ENCODE data around the gene ZNF500.
A peak's percentile ranks its signal among the peaks of the same experiment; 100 is the strongest.
"Not testable (repeated sequence)": the region's sequence is repeated elsewhere in the genome, so short reads cannot be mapped to it uniquely, and the experiment has no call there.

The ZNF500 gene

GRCh38 chr16:4738370-4738769, 28.6 kb downstream of the ZNF500 start:
- DNase-seq: not testable (repeated sequence)

- no peak for DNase-seq
Observed at GRCh38 chr16:4737545-4737944, 29.4 kb downstream of the ZNF500 start.

- DNase-seq: no peak
Observed at GRCh38 chr16:4736546-4736945, 30.4 kb downstream of the ZNF500 start.

GRCh38 chr16:4734730-4735535, 32.0 kb downstream of the ZNF500 start:
- DNase-seq: peak; percentile 98

DNA sequence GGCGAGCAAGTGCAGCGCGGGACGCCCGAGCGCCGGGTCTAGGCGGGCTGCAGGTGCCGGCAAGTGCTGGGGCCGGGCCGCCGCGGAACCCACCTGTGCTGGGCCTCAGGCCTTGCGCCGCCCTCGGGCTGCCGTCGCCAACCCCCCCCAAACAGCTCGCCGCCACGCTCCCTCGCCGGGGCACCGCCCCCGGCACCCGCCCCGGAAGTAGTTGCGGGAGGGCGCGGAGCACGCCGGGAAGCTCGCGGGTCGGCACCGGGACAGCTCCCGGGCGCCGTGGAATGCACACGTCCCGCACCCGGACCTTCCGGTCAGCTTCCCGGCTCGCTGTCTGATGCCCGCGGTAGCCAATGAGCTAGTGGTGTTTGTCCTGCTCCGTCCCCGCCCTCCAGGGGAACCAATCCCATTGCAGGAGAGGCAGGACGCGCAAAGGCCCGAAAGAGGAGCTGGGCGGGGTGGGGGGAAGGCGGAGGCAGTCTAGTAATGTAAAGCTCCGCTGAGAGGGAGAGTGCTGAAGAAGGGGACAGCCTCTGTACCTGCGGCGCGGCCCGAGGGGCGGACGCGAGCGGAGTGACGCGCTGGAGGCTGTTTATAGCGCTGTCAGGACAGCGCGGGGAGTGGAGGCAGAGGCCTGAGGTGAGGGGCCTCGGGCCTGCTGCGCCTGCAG, 32.8 kb downstream of the ZNF500 start, which contains the start of the genes ANKS3 and DNAAF8:
Gene ANKS3, minus strand, starts transcription at position 209 of the 667 bp plus-strand sequence. CDS start 4,122 bp downstream, outside the sequence.
Gene DNAAF8, plus strand, starts transcription at position 475 of the 667 bp plus-strand sequence. CDS start 1,978 bp downstream, outside the sequence.
- DNase-seq: peak; percentile 83

DNA sequence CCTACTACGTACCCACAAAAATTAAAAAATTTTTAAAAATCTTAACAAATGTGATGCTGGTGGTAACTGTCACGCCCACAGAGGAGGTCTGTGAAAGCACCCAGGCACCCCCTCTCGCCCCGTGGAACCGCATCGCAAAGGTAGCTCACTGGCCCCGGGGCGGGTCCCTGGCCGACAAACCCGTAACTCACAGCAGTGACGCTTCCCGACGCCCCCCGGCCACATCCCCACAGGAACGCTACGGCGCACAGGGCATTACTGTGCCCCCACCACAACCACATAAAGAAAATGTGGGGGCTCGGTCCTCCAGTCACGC, 33.3 kb downstream of the ZNF500 start:
- peak; percentile 40 for DNase-seq

DNA sequence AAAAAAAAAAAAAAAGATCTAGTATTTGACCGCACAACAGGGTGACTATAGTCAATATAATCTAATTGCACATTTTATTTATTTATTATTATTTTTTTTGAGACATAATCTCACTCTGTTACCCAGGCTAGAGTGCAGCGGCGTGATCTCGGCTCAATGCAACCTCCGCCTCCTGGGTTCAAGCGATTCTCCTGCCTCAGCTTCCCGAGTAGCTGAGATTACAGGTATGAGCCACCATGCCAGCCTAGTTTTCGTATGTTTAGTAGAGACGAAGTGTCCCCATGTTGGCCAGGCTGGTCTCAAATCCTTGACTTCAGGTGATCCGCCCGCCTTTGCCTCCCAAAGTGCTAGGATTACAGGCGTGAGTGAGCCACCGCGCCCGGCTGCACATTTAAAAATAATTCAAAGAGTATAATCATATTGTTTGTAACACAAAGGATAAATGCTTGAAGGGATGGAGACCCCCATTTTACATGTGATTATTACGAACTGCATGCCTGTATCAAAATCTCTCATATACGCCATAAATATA, 33.7 kb downstream of the ZNF500 start:
- no peak for DNase-seq

DNA sequence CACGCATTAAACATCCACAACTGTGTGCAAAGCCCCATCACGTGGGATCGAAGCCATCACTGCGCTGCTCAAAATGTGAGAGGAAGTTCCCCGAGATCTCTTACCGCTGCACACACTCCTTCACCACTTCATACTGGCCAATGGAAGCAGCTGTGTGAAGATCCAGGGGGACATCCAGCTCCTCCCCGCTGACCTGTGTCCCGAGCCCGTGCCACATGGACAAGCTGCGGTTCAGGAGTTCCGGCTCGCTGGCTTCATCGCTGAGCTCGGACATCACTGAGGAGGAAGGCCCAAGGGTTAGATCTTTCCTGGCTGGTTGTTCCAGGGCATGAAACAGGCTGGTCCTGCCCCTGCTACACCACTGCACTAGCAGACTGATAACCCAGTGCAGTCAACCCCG, 37.1 kb downstream of the ZNF500 start:
- DNase-seq: no peak

DNA sequence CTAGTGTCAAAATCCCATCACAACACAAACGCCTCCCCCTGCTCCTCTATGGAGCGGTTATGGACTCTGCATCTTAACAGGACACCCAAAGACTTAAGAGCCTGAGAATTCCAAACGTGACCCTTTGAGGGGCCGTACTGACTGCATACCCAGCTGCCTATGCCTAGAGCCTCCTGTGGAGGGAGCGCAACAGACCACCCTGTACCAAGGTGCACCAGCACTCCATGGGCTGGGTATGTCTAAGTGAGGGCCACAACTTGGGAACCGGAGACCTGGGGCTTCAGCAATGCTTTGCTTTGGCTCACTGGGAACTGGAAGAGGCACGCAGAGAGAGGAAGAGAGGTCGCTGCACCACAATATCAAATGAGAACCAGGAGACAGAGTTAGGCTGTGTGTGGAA, 38.3 kb downstream of the ZNF500 start:
- DNase-seq: no peak

DNA sequence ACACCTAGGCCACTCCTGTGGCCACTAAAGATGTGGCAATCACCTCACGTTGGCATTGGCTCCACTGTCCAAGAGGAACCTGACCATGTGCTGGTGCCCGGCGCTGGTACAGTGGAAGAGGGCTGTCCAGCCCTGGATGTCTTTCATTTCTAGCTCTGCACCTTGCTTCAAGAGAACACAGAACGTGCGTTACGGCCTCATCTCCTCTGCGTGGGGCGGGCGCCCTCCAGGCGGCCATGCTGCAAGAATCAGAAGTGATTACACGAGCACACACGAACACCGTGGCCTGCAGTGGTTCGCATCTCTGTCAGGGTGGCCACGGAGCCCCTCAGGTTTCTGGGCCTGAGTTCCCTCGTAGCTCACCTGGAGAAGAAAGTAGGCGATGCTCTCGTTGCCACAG, 40.3 kb downstream of the ZNF500 start:
- no peak for DNase-seq

DNA sequence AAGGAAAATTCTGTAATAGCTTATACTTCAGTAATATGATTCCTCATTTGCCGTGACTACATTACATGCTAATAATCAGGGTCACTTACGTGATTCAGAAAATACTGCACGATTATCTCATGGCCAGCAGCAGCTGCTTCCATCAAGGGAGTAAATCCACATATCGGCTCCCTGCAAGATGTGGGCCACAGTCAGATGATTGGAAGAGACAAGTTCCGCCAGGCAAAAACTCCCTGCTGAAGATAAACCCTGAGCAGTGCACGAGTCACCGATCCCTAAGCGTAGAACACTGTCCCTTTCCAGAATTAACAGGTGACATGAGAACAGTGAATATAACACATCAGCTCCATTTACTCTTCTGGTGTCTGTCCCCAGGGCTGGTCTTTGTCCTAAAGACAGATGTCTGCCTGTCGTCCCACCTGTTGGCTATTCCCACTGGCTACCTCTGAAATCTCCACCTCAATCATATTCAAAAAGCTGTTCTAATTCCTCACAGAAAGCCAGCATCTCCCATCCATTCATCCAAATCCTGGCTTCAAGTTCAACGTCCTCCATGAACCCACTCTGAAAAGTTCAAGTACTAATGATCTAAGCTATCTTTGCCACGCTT, 42.2 kb downstream of the ZNF500 start:
- DNase-seq: no peak

DNA sequence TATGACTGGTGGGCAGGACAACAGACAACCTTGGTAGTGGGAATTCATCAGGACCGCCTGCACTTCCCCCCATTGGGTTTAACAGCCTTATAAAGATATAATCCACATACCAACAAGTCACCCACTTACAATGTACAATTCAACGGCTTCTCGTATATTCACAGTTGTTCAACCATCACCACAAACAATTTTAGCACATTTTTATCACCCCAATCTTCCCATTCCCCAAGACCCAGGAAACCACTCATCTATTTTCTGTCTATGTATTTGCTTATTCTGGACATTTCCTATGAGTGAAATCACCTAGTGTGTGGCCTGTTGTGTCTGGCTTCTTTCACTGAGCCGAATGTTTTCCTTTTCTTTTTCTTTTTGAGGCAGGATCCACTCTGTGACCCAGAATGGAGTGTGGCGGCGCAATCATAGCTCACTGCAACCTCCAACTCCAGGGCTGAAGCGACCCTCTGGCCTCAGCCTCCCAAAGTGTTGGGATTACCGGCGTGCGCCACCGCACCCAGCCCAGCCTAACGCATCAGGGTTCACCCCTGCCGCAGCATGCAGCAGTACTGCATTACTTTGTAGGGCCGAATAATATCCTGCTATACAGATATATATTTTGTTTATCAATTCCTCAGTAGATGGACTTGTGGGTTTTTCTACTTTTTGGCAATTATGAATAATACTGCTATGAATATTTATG, 43.7 kb downstream of the ZNF500 start:
- DNase-seq: no peak

DNA sequence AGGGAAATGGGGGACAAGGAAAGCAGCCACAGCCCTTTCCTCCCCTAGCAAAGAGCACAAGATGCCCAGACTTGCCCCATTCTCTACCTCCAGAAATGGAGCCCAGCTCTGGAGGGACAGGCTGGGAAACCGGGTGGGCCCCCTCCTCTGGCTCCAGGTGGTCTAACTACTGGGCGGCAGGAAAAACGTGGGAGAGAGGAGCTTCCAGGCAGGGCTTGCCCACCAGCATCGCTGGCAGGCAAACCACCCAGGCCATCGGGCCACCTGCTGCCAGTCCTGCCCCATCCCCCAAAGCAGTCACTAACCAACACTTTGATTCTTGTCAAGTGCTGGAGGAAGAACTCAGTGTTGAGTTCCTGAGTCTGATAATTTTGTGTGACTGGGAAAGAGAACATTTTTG, 48.5 kb downstream of the ZNF500 start:
- no peak for DNase-seq

- no peak for DNase-seq
Observed at GRCh38 chr16:4714996-4715395, 52.0 kb downstream of the ZNF500 start.

DNA sequence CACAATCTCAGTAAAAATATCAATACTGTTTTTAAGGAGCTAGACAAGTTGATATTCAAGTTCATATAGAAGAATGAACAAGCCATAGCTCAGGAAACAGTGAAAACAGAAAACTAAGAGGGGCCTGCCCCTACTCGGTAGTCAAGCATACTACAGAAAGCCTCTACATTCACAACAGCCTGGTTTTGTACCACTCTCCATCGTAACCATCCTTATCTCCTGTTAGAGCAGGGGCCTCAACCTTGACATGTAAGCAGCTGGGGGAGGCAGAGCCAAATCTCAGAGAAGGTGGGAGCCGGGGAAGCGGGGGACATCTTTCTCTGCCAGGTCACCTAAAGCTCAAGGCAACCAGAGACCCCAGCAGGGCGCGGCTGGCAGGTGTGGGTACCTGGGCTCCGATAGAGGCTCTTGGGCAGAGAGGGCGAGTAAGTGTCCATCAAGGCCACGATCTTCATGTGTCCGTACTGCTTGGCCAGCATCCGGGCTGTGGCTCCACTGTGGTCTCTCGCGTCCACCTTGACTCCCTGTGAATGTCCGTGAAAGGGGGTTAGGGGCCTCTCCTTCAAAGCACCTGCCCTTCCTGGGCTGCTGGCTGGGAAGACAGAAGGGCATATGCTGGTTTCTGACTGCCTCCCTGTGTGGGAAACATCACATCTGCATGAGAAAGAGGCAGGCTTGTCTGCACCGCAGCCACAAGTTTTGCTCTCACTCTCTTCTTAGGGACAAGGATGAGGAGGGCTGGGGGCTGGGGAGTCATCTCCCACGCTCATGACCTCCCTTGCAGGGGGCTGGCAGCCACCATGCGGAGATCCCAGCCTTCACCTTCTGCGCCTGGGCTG, 53.1 kb downstream of the ZNF500 start:
- no peak for DNase-seq

DNA sequence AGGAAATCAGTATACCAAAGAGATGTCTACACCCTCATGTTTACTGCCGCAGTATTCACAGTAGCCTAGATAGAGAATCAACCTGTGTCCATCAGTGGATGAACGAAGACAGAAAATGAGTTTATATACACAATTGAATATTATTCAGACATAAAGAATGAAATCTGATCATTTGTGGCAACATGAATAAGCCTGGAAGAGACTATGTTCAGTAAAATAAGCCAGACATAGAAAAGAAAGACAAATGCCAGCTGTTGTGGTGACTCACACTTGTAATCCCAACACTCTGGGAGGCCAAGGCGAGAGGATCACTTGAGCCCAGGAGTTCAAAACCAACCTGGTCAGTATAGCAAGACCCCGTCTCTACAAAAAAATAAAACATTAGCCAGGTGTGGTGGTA, 57.5 kb downstream of the ZNF500 start:
- no peak for DNase-seq

DNA sequence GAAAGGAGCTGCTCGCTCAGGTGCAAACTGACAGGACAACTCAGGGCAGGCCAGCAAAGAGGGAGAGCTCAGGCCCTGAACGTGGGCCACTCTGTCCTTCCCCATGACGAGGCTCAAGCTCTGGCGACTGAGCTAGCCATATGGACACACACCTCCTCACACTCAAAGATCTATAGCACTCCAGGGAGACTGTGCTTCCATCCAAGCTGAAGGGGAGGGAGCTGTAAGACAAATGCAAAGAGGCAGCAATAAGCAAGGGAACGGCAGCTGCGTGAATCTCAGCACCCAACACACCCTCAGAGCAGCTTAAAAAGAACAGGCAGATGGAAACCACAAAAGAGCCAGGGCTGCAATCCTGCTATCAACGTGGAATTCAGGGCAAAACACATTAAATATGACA, 60.1 kb downstream of the ZNF500 start:
- DNase-seq: no peak

- DNase-seq: no peak
Observed at GRCh38 chr16:4704913-4705312, 62.0 kb downstream of the ZNF500 start.

DNA sequence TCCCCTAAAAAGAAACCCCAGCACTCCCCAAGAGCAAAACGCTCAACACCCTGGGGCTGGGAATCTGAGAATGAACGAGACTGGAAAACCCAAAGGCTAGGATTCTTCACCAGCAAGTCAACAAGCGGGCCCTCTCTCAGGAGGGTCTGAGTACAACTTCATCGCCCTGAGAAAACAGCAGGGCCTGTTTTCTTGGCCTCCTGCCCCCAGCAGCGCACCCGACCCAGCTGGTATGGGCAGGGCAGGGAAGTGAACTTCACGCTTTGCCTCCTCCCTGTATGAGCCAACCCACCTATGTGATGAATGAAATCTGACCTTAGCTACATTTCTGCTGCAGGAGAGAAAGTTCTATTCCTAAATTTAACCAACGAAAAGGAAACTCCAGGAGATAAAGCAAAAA, 62.5 kb downstream of the ZNF500 start:
- no peak for DNase-seq

GRCh38 chr16:4703906-4704305, 63.1 kb downstream of the ZNF500 start:
- DNase-seq: no peak

DNA sequence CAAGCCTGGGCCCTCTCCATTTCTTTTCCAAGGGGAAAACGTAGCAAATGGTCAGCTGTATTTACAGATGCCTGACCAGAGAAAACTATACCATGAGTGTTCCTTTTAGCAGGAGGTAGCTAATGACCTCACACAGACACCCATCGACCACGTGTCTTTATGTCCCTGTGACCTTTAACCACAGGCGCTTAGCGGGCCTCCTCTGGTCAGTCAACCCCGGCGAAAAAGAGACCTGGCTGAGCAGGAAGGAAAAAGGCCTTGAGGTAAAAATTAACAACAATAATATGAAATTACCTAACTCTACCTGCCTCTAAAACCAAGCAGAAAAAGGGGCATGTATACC, 64.5 kb downstream of the ZNF500 start:
- no peak for DNase-seq

GRCh38 chr16:4701791-4702465, 65.0 kb downstream of the ZNF500 start:
- DNase-seq: no peak

Measured in CD4-positive, alpha-beta T cell treated with Interleukin-6 for 4 hours (primary cell).